Ammon's horn (tissue), 1 donor: ENCODE results near the gene CWF19L2.
"Not testable (repeated sequence)": the region's sequence is repeated elsewhere in the genome, so short reads cannot be mapped to it uniquely, and the experiment has no call there.

Experiments
- DNase-seq: peaks from one replicate; pipeline ENCODE4 v3.0.0-alpha.2; 2016; ENCODE audit warnings: low spot score

Gene CWF19L2

GRCh38 chr11:107438148-107438547, 19.5 kb downstream of the CWF19L2 start:
- no peak for DNase-seq

- DNase-seq: no peak
Measured at GRCh38 chr11:107430525-107430924, 27.1 kb downstream of the CWF19L2 start.

GRCh38 chr11:107427569-107428180, 29.9 kb downstream of the CWF19L2 start:
- no peak for DNase-seq

- no peak for DNase-seq
Measured at GRCh38 chr11:107413352-107413751, 44.3 kb downstream of the CWF19L2 start.

GRCh38 chr11:107408762-107409211, 48.8 kb downstream of the CWF19L2 start:
- DNase-seq: no peak

- DNase-seq: no peak
Measured at GRCh38 chr11:107405260-107405659, 52.4 kb downstream of the CWF19L2 start.

GRCh38 chr11:107401131-107401530, 56.5 kb downstream of the CWF19L2 start:
- not testable (repeated sequence) for DNase-seq

GRCh38 chr11:107397357-107397756, 60.3 kb downstream of the CWF19L2 start:
- no peak for DNase-seq

- DNase-seq: no peak
Measured at GRCh38 chr11:107392611-107393010, 65.0 kb downstream of the CWF19L2 start.

- not testable (repeated sequence) for DNase-seq
Measured at GRCh38 chr11:107390701-107391100, 66.9 kb downstream of the CWF19L2 start.

- DNase-seq: no peak
Measured at GRCh38 chr11:107387666-107388065, 70.0 kb downstream of the CWF19L2 start.

GRCh38 chr11:107385361-107385981, 72.2 kb downstream of the CWF19L2 start:
- DNase-seq: no peak

- no peak for DNase-seq
Measured at GRCh38 chr11:107384144-107384852, 73.3 kb downstream of the CWF19L2 start.

- no peak for DNase-seq
Measured at GRCh38 chr11:107372439-107372838, 85.2 kb downstream of the CWF19L2 start.

GRCh38 chr11:107370390-107370789, 87.2 kb downstream of the CWF19L2 start:
- DNase-seq: no peak

- no peak for DNase-seq
Measured at GRCh38 chr11:107359701-107360100, 97.9 kb downstream of the CWF19L2 start.

GRCh38 chr11:107357877-107358276, 99.7 kb downstream of the CWF19L2 start:
- DNase-seq: no peak

- DNase-seq: no peak
Measured at GRCh38 chr11:107354780-107355179, 102.8 kb downstream of the CWF19L2 start.

GRCh38 chr11:107337917-107338316, 119.7 kb downstream of the CWF19L2 start:
- no peak for DNase-seq

- no peak for DNase-seq
Measured at GRCh38 chr11:107331728-107332127, 125.9 kb downstream of the CWF19L2 start.

GRCh38 chr11:107329164-107329563, 128.5 kb downstream of the CWF19L2 start:
- DNase-seq: no peak

GRCh38 chr11:107316426-107316825, 141.2 kb downstream of the CWF19L2 start:
- DNase-seq: no peak

- no peak for DNase-seq
Measured at GRCh38 chr11:107307991-107308390, 149.6 kb downstream of the CWF19L2 start.
